GM21390 (cell line): ENCODE measurements around the gene KCNK13.
"Not testable (repeated sequence)": the region's sequence is repeated elsewhere in the genome, so short reads cannot be mapped to it uniquely, and the experiment has no call there.

ENCODE experiments used
- ATAC-seq: cut with Tn5 transposase; IDR thresholded peaks from one replicate; pipeline ENCODE4 v1.9.1; 2021; ENCODE audit not compliant: unreplicated experiment

Gene KCNK13

DNA sequence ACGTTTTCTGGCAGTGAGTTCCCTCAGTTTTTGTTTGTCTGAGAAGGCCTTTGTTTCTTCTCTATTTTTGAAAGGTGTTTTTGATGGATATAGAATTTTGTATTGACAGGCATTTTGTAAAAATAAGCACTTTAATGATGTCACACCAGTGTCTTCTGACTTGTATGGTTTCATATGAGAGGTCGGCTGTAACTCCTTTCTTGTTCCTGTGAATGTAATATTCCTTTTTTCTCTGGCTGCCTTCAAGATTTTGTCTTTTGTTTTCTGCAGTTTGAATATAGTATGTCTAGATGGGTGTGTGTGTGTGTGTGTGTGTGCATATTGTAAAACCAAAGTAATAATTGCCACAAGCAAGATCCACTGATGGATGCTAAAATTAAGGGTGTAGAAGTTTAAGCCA lies 126.8 kb downstream of the KCNK13 start:
- ATAC-seq: no peak

DNA sequence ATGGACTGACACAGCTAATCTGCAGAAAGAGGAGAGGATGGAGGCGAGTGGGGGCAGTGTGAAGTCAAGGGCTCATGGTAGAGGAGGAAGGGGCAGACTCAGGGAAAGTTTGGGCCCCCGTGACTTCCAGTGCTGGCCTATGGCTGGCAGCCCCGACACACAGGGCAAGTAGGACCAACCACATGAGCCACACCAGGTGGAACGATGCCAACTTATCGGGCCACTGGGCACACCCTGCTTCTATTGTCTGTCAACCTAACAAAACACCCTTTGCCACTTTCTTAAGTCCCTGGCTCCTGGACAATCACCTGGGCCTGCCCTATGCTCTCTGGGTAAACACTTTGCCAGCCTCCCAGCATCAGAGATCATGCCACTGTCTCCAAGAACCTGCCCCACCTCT lies 129.4 kb downstream of the KCNK13 start:
- no peak for ATAC-seq

DNA sequence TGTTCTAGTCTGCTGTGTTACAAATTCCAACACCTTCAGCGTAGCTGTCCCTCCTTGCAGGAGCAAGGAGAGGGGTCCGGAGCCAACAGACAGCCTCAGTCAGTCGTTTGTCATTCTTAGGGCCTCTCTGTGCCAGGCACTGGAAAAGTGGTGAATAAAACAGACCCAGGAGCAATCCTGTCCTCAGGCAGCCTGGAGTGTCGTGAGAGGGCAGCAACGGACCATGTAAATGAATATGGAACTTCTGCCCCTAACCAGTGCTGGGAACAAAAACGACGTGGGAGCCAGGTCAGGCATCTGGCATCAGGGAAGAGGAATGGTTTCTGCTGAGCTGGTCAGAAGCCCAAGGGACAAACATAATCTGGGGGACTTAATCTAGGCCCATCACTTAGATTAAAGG lies 129.8 kb downstream of the KCNK13 start:
- no peak for ATAC-seq

DNA sequence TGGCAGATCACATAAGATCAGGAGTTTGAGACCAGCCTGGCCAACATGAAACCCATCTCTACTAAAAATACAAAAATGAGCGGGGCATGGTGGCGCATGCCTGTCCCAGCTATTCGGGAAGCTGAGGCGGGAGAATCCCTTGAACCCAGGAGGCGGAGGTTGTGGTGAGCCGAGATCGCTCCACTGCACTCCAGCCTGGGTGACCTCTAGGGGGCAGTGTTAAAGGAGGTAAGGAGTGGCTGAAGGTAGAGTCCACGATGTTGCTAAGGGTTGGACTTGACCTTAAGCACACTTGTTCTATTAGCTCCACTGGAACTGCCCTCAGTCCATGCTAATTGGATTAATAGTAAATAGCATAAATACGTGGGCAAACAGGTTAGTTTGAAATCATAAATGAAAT lies 132.1 kb downstream of the KCNK13 start:
- ATAC-seq: no peak

DNA sequence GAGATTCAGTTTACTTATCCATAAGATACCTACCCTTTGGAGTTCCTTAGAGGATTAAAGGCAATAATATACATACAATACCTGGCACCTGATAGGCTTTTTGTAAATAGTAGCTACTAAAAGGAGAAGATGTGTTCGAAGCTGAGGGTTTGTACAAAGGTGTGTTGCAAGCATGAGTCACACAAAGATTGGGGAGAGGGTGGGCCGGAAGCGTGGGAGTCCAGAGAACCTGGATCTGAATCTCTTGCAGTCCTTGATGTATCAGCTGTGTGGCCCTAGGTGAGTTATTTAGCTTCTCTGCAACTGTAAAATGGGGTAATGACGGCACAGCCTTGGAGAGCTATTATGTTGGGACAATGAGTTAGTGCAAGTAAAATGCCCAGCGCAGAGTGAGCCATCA lies 132.9 kb downstream of the KCNK13 start:
- no peak for ATAC-seq

DNA sequence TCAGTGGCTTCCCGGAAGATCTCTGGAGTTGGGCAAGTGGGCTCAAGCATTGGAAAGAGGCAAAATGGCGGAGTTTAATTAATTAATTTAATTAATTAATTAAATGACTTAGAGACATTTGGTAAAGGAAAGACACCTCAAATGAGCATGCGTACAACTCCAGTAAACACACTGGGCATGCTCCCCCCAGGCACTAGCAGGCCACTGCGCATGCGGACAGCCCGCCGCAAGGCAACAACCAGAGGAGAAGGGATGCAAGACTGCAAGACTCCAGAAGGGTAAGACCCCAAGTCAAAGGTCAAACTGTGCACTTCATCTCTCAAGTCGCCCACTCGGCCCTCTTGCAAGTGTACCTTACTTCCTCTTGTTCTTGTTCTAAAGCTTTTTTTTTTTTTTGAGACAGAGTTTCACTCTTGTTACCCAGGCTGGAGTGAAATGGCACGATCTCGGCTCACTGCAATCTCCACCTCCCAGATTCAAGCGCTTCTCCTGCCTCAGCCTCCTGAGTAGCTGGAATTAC lies 136.8 kb downstream of the KCNK13 start:
- no peak for ATAC-seq

DNA sequence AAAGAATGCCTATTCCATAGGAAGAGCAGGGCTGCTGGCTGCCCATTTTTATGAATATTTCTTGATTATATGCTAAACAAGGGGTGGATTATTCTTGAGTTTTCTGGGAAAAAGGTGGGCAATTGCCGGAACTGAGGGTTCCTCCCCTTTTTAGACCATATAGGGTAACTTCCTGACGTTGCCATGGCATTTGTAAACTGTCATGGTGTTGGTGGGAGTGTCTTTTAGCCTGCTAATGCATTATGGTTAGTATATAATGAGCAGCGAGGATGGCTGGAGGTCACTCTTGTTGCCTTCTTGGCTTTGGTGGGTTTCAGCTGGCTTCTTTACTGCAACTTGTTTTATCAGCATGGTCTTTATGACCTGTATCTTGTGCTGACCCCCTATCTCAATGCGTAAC lies 138.8 kb downstream of the KCNK13 start:
- ATAC-seq: not testable (repeated sequence)

DNA sequence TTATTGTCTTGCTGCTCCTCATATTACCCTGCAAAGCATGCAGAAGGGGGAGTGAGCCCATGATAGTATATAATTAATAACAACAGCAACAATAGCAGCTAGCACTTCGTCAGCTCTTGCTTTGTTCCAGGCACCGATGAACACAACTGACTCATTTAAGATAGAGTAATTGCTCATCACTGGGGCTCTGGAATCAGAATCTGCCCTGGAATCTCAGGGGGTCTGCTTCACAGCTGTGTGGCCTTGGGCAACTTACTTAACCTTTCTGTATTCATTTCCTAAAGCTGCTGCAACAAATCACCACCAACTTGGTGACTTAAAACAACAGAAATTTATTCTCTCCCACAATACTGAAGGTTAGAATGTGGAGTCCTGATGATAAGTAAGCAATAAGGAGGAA lies 139.6 kb downstream of the KCNK13 start:
- ATAC-seq: no peak

DNA sequence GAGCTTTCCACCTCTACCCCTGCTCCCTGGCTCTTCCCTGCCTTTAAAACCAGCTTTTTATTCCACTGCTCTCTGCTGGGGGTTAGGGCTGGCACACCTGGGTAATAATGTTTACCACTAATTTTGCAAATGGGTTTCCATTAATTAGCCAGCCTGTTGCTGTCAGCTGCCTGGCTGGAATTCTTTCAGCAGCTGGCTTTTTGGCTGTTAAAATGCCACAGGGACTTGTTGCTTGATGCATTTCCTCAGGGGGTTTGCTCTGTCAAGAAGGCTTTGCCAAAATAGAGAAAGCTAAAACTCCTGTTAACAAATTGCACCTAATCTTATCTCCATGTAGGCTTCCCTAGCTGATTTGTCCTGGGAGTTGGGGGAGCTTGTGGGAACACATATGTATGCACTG lies 142.7 kb downstream of the KCNK13 start:
- ATAC-seq: no peak

DNA sequence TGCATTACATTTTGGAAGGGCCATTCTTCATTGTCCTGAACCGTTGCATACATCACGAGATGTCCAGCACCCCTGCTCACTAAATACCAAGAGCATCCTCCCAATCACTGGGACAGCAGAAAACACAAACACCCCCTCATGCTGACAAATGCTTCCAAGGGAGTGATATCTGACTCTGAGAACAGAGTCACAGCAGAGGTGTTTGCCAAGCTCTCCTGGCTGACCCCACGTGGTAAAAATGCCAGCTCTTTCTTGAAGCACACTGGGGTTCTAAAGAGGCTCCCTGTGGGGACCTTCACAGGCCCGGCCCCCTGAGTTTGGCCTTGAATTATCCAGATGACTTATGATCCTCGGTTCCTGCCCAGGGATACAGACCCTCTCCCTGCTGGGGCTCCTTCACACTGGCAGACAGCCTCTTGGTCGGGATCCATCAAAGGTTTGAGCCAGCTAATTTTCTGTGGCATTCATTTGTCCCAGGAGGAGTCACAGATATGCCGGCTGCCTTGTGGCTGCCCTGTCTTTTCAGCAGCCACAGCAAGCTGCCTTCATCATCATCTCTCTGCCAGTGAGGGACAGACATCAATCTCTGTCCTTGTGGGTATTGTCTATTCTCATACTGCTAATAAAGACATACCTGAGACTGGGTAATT lies 151.4 kb downstream of the KCNK13 start:
- no peak for ATAC-seq

DNA sequence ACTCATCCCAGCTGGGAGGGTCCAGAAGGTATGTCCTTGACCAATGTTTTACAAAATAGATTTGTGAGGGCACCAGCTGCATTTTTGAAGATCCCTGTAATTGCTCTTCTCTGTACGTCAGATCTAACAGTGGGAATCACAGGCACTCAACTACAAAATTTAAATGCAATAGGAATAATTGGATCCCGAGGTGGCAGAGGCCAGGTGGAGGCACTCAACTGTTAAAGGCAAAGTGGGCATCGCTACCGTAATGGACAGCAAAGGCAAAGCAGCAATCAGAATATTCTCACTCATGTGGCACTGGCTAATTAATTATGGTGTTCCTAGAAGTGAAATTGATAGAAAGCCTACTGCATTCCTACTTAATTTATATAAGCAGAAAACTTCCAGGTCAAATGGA lies 166.7 kb downstream of the KCNK13 start:
- no peak for ATAC-seq

DNA sequence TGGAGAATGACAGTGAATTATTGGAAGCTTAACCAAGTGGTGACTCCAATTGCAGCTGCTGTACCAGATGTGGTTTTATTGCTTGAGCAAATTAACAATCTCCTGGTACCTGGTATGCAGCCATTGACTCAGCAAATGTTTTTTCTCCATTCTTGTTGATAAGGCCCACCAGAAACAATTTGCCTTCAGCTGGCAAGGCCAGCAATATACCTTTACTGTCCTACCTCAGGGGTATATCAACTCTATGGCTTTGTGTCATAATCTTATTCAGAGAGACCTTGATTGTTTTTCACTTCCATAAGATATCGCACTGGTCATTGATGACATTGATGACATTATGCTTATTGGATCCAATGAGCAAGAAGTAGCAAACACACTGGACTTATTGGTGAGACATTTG lies 168.1 kb downstream of the KCNK13 start:
- ATAC-seq: not testable (repeated sequence)
